GM23338 (cell line): Measurements from ENCODE around the gene HIVEP1. TPM values are rescaled to one million over a fixed set of nuclear protein-coding genes. Genes with fewer than 3 reads are reported as not detected.
A peak's percentile ranks its signal among the peaks of the same experiment; 100 is the strongest.

Experiments used
- ATAC-seq: fragments of 200-7000 bp; cut with Tn5 transposase; 3 replicates; pipeline ENCODE4 v1.9.1; 2020
- DNase-seq: peaks from one replicate; pipeline ENCODE4 v3.0.0-alpha.2; 2015; ENCODE audit warnings: low spot score
- H2AFZ ChIP-seq: fragments of 200-600 bp; sonication (generic); 2 replicates; pipeline ENCODE4 v1.8.0; 2016; ENCODE audit warnings: antibody characterized with exemption, mild to moderate bottlenecking, moderate library complexity
- H3F3A ChIP-seq: fragments of 200-600 bp; sonication (generic); replicated peaks from 2 replicates; pipeline ENCODE4 v1.8.0; 2017; ENCODE audit warnings: antibody characterized with exemption, mixed run types, low read depth
- H3K27ac ChIP-seq: fragments of 200-600 bp; sonication (generic); 2 replicates; pipeline ENCODE4 v1.6.1; 2016; ENCODE audit warnings: low read depth
- H3K27me3 ChIP-seq: fragments of 200-600 bp; sonication (generic); 2 replicates; pipeline ENCODE4 v1.8.0; 2016; ENCODE audit warnings: mild to moderate bottlenecking, mixed run types, moderate library complexity; ENCODE audit not compliant: insufficient read depth
- H3K36me3 ChIP-seq: fragments of 200-600 bp; sonication (generic); 2 replicates; pipeline ENCODE4 v1.8.0; 2016; ENCODE audit warnings: mild to moderate bottlenecking; ENCODE audit not compliant: insufficient read depth
- H3K4me1 ChIP-seq: fragments of 200-600 bp; sonication (generic); 2 replicates; pipeline ENCODE4 v1.8.0; 2016; ENCODE audit warnings: mild to moderate bottlenecking, moderate library complexity; ENCODE audit not compliant: insufficient read depth
- H3K4me2 ChIP-seq: fragments of 200-600 bp; sonication (generic); 2 replicates; pipeline ENCODE4 v1.7.1; 2017; ENCODE audit warnings: mixed run types
- H3K4me3 ChIP-seq: fragments of 200-600 bp; sonication (generic); 2 replicates; pipeline ENCODE4 v1.6.1; 2016; ENCODE audit warnings: mixed run types
- H3K79me2 ChIP-seq: fragments of 200-600 bp; sonication (generic); replicated peaks from 2 replicates; pipeline ENCODE4 v1.8.0; 2017; ENCODE audit warnings: mild to moderate bottlenecking; ENCODE audit not compliant: insufficient read depth
- H3K9me2 ChIP-seq: fragments of 200-600 bp; sonication (generic); 2 replicates; pipeline ENCODE4 v1.8.0; 2017; ENCODE audit not compliant: insufficient read depth
- H4K20me1 ChIP-seq: fragments of 200-600 bp; sonication (generic); replicated peaks from 2 replicates; pipeline ENCODE4 v1.8.0; 2017; ENCODE audit warnings: mild to moderate bottlenecking; ENCODE audit not compliant: insufficient read depth
- H3K27ac Mint-ChIP-seq: 2 replicates; pipeline ENCODE4 v1.8.0; 2020; ENCODE audit warnings: inconsistent platforms, mild to moderate bottlenecking, moderate library complexity, mixed read lengths
- H3K27me3 Mint-ChIP-seq: 3 replicates; pipeline ENCODE4 v1.8.0; 2022; ENCODE audit warnings: low read depth, mild to moderate bottlenecking, moderate library complexity, mixed read lengths, inconsistent platforms; ENCODE audit not compliant: insufficient read depth, poor library complexity
- H3K36me3 Mint-ChIP-seq: 3 replicates; pipeline ENCODE4 v1.8.0; 2021; ENCODE audit warnings: low read depth, mild to moderate bottlenecking, inconsistent platforms, moderate library complexity, mixed read lengths
- H3K4me1 Mint-ChIP-seq: 3 replicates; pipeline ENCODE4 v1.8.0; 2020; ENCODE audit warnings: mild to moderate bottlenecking, inconsistent platforms, mixed read lengths
- H3K4me3 Mint-ChIP-seq: 3 replicates; pipeline ENCODE4 v1.8.0; 2021; ENCODE audit warnings: moderate library complexity, mild to moderate bottlenecking, inconsistent platforms, mixed read lengths
- H3K9me3 Mint-ChIP-seq: 3 replicates; pipeline ENCODE4 v1.8.0; 2020; ENCODE audit warnings: moderate library complexity, mild to moderate bottlenecking, inconsistent platforms, mixed read lengths
- CREB1 ChIP-seq: fragments of 250-450 bp; sonication (Bioruptor Pico); IDR thresholded peaks from 2 replicates; pipeline ENCODE4 v1.5.0; 2020; ENCODE audit warnings: low read depth, mild to moderate bottlenecking, moderate library complexity
- ETS1 ChIP-seq: IDR thresholded peaks from 2 replicates; pipeline ENCODE4 v1.6.1; 2016; ENCODE audit warnings: antibody characterized with exemption
- EZH2 ChIP-seq: fragments of 200-600 bp; sonication (generic); IDR thresholded peaks from one replicate; pipeline ENCODE4 v1.8.0; 2017; ENCODE audit warnings: antibody characterized with exemption, mild to moderate bottlenecking, low read depth; ENCODE audit not compliant: unreplicated experiment
- EZH2phosphoT487 ChIP-seq: fragments of 200-600 bp; sonication (generic); IDR thresholded peaks from one replicate; pipeline ENCODE4 v1.8.1; 2018; ENCODE audit warnings: antibody characterized with exemption; ENCODE audit not compliant: unreplicated experiment
- JUNB ChIP-seq: IDR thresholded peaks from one replicate; pipeline ENCODE4 v1.6.1; 2016; ENCODE audit warnings: antibody characterized with exemption; ENCODE audit not compliant: unreplicated experiment
- NANOG ChIP-seq: IDR thresholded peaks from 2 replicates; pipeline ENCODE4 v1.6.1; 2016; ENCODE audit warnings: antibody characterized with exemption, borderline replicate concordance
- POLR2AphosphoS5 ChIP-seq: IDR thresholded peaks from 2 replicates; pipeline ENCODE4 v1.6.1; 2016; ENCODE audit warnings: antibody characterized with exemption, low read depth
- ZNF114 ChIP-seq: fragments of 250-450 bp; sonication (Bioruptor Pico); IDR thresholded peaks from 2 replicates; pipeline ENCODE4 v1.5.0; 2020; ENCODE audit warnings: mild to moderate bottlenecking, moderate library complexity
- ZNF331 ChIP-seq: fragments of 250-450 bp; sonication (Bioruptor Pico); IDR thresholded peaks from 2 replicates; pipeline ENCODE4 v1.5.0; 2020; ENCODE audit warnings: low read depth, mild to moderate bottlenecking, moderate library complexity
- ZNF462 ChIP-seq: fragments of 250-450 bp; sonication (Bioruptor Pico); IDR thresholded peaks from 2 replicates; pipeline ENCODE4 v1.5.0; 2020; ENCODE audit warnings: mild to moderate bottlenecking, moderate library complexity
- polyA plus RNA-seq: library from polyadenylated mRNA; unstranded; fragments of >200 nt; fragmentation: Nextera tagmentation; extraction: Ambion mirVana; gene quantifications from 2 replicates; pipeline ENCODE4 v1.2.1, GENCODE V29; 2016
- total RNA-seq: library from RNA; depleted of rRNA; stranded (reverse); fragments of >200 nt; shearing (Covaris generic); gene quantifications from 2 replicates; pipeline ENCODE4 v1.2.3, GENCODE V29; 2014

HIVEP1 gene
- total and polyA plus RNA-seq, 2 experiments from 2014 or later: 10.1 to 21.7 TPM

DNA sequence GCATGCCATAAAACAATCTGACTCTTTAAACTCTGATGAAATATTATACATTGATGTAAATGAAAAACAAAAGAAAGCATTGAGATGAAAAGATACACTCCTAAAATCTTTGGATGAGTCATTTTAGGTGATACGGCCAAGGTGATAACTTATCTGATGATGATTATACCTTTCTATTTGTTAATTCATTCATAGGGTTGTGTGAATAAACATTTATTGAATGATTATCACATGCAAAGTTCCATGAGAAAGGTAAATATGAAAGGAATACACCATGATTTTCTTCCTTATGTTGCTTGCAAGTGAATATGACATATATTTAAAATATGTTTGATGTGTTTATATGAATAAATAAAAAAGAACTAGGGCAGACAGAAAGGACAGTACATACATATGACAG is 15.4 kb upstream of the HIVEP1 start (continued):
- TF ChIP-seq ZNF462 (no peak), EZH2phosphoT487 (no peak), ETS1 (no peak), ZNF331 (CRISPR knock-in tag) (no peak), CREB1 (CRISPR knock-in tag) (no peak), POLR2AphosphoS5 (no peak), NANOG (no peak), ZNF114 (CRISPR knock-in tag) (no peak)

GRCh38 chr6:11999246-11999645 is 12.9 kb upstream of the HIVEP1 start:
- Histone ChIP-seq H3F3A (no peaks in the 10 kb centered on the region), H3K4me1 (no peaks in the 10 kb centered on the region), H3K9me2 (no peaks in the 10 kb centered on the region), H2AFZ (peak overlapping the region; percentile 60), H3K4me3 (no peak overlapping the region), H3K27me3 (no peaks in the 10 kb centered on the region), H3K36me3 (no peaks in the 10 kb centered on the region), H3K79me2 (no peaks in the 10 kb centered on the region), H3K27ac (no peak overlapping the region), H4K20me1 (no peaks in the 10 kb centered on the region), H3K4me2 (no peak overlapping the region)
- DNase-seq: no peak
- Mint-ChIP-seq H3K4me1 (peaks cover 15% of the 10 kb centered on the region), H3K4me3 (no peak overlapping the region), H3K27ac (no peak overlapping the region), H3K36me3 (no peaks in the 10 kb centered on the region), H3K9me3 (no peaks in the 10 kb centered on the region), H3K27me3 (peaks cover 1% of the 10 kb centered on the region)
- no peak for ATAC-seq
- TF ChIP-seq EZH2: no peak
- no peak for TF ChIP-seq ZNF462
- no peak for TF ChIP-seq ZNF331 (CRISPR knock-in tag)
- no peak for TF ChIP-seq JUNB
- TF ChIP-seq POLR2AphosphoS5: no peak
